Right lobe of liver (tissue), 4 donors: ENCODE data around the gene PRRX2.

Experiments used
- POLR2A ChIP-seq: fragments of 450-650 bp; IDR thresholded peaks from one replicate; pipeline ENCODE4 v1.6.1; 2017; ENCODE audit warnings: antibody characterized with exemption, mild to moderate bottlenecking
- TF ChIP-seq, protein P1 (sequence below), 4 donors: fragments of 200-600 bp in 3 of 4; fragments of 450-650 bp in 1 of 4; IDR thresholded peaks; one replicate each; pipeline versions ENCODE4 v1.5.1 to v1.8.0; 2016 to 2022; ENCODE audit warnings: antibody characterized with exemption in 4 of 4, mild to moderate bottlenecking in 2 of 4
- donor health status: DM: no; HTN: no; CAD: no.
- donor health status: DM: no; HTN: no; CAD: no.
- donor health status: DM: no; HTN: yes; CAD: no.

GRCh38 chr9:129654554-129655040 is 10.8 kb upstream of the PRRX2 start:
- TF ChIP-seq, protein P1, sequence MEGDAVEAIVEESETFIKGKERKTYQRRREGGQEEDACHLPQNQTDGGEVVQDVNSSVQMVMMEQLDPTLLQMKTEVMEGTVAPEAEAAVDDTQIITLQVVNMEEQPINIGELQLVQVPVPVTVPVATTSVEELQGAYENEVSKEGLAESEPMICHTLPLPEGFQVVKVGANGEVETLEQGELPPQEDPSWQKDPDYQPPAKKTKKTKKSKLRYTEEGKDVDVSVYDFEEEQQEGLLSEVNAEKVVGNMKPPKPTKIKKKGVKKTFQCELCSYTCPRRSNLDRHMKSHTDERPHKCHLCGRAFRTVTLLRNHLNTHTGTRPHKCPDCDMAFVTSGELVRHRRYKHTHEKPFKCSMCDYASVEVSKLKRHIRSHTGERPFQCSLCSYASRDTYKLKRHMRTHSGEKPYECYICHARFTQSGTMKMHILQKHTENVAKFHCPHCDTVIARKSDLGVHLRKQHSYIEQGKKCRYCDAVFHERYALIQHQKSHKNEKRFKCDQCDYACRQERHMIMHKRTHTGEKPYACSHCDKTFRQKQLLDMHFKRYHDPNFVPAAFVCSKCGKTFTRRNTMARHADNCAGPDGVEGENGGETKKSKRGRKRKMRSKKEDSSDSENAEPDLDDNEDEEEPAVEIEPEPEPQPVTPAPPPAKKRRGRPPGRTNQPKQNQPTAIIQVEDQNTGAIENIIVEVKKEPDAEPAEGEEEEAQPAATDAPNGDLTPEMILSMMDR (IDR thresholded peaks at IDR 0.05), result no peak
- no peak for TF ChIP-seq POLR2A
